ENCODE measurements around the gene PARP9. TPM values are rescaled to one million over a fixed set of nuclear protein-coding genes. Genes with fewer than 3 reads are reported as not detected.
"Not testable (repeated sequence)": the region's sequence is repeated elsewhere in the genome, so short reads cannot be mapped to it uniquely, and the experiment has no call there.

Gene PARP9
- total RNA-seq, 3 donors from 2014 or later (not counting 1 experiment from before 2014, with no cell fraction given) = 23.8 to 41.1 (median 38.5) TPM

DNA sequence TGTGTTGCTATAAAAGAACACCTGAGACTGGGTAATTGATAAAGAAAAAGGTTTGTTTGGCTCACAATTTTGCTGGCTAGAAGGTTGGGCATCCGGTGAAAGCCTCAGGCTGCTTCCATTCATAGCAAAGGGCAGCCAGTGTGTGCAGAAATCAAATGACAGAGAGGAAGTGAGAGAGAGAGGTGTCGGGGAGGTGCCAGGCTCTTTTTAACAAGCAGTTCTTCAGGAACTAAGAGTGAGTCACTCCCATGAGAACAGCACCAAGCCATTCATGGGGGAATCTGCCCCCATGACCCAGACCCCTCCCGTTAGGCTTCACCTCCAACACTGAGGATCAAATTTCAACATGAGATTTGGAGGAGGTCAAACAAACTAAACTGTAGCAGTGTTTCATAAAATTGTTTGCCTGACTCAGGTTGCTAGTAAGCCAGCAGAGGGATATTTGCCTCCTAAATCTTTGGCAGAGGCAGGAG, 8.9 kb upstream of the PARP9 start:
- peak; percentile 41 to 54 for DNase-seq
- peaks cover 13% of the 10 kb centered on the region for H3K36me3 Mint-ChIP-seq
- 9% methylated on average over 3 of the region's 3 CpGs for WGBS (ENCODE audit: insufficient coverage)
- peak; percentile 87 to 91 (median 91) for ATAC-seq
- H3K36me3 ChIP-seq (ENCODE audit: control insufficient read depth, insufficient read depth, low read length) = peaks cover 40% of the 10 kb centered on the region
- H3K27ac ChIP-seq (ENCODE audit: low read length) = peak overlapping the region; percentile 62
- H3K4me1 Mint-ChIP-seq = peaks cover 54% of the 10 kb centered on the region in 2 donors
- intact Hi-C loops (cut with micrococcal nuclease) = loop anchor here (2.0 kb wide), 1 partner anchor 38 kb away; no protein-coding TSS in a partner anchor
- peak overlapping the region; percentile 62 for H3K4me3 Mint-ChIP-seq
- H3K9me3 ChIP-seq (ENCODE audit: control insufficient read depth, insufficient read depth, low read length) = no peaks in the 10 kb centered on the region
- TF ChIP-seq, protein P1, sequence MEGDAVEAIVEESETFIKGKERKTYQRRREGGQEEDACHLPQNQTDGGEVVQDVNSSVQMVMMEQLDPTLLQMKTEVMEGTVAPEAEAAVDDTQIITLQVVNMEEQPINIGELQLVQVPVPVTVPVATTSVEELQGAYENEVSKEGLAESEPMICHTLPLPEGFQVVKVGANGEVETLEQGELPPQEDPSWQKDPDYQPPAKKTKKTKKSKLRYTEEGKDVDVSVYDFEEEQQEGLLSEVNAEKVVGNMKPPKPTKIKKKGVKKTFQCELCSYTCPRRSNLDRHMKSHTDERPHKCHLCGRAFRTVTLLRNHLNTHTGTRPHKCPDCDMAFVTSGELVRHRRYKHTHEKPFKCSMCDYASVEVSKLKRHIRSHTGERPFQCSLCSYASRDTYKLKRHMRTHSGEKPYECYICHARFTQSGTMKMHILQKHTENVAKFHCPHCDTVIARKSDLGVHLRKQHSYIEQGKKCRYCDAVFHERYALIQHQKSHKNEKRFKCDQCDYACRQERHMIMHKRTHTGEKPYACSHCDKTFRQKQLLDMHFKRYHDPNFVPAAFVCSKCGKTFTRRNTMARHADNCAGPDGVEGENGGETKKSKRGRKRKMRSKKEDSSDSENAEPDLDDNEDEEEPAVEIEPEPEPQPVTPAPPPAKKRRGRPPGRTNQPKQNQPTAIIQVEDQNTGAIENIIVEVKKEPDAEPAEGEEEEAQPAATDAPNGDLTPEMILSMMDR (IDR thresholded peaks at IDR 0.05) = no peak
- H3K27me3 Mint-ChIP-seq (ENCODE audit: low read depth in 2 of 2) = no peaks in the 10 kb centered on the region
- no peak overlapping the region for H3K4me3 ChIP-seq (ENCODE audit: low read length)
- no peaks in the 10 kb centered on the region for H3K27me3 ChIP-seq (ENCODE audit: control insufficient read depth, insufficient read depth, low read length)
- peaks cover 28% of the 10 kb centered on the region for H3K4me1 ChIP-seq (ENCODE audit: control insufficient read depth, insufficient read depth, low read length)
- peak overlapping the region; percentile 91 to 95 for H3K27ac Mint-ChIP-seq
- H3K9me3 Mint-ChIP-seq = no peaks in the 10 kb centered on the region

DNA sequence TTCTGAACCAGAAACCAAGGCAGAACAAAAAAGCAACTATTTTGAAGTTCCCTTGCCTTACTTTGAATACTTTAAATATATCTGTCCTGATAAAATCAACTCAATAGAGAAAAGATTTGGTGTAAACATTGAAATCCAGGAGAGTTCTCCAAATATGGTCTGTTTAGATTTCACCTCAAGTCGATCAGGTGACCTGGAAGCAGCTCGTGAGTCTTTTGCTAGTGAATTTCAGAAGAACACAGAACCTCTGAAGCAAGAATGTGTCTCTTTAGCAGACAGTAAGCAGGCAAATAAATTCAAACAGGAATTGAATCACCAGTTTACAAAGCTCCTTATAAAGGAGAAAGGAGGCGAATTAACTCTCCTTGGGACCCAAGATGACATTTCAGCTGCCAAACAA, 4.7 kb upstream of the PARP9 start:
- no peak for ATAC-seq
- Histone ChIP-seq H3K9me3 (ENCODE audit: control insufficient read depth, insufficient read depth, low read length) (no peaks in the 10 kb centered on the region), H3K27me3 (ENCODE audit: control insufficient read depth, insufficient read depth, low read length) (no peaks in the 10 kb centered on the region), H3K4me3 (ENCODE audit: low read length) (no peak overlapping the region), H3K36me3 (ENCODE audit: control insufficient read depth, insufficient read depth, low read length) (peaks cover 55% of the 10 kb centered on the region), H3K4me1 (ENCODE audit: control insufficient read depth, insufficient read depth, low read length) (peaks cover 32% of the 10 kb centered on the region), H3K27ac (ENCODE audit: low read length) (no peak overlapping the region)
- WGBS (ENCODE audit: insufficient coverage) = 82% methylated on average over 3 of the region's 3 CpGs
- DNase-seq = no peak
- TF ChIP-seq, protein P1 (IDR thresholded peaks at IDR 0.05) = no peak
- Mint-ChIP-seq H3K9me3 (no peaks in the 10 kb centered on the region), H3K27me3 (ENCODE audit: low read depth in 2 of 2) (no peaks in the 10 kb centered on the region), H3K36me3 (peaks cover 23% of the 10 kb centered on the region), H3K27ac (peak overlapping the region; percentile 46 to 80), H3K4me1 (peaks cover 60 to 65% of the 10 kb centered on the region in 2 donors), H3K4me3 (no peak overlapping the region)
- intact Hi-C loops (cut with micrococcal nuclease) = no loop called here

DNA sequence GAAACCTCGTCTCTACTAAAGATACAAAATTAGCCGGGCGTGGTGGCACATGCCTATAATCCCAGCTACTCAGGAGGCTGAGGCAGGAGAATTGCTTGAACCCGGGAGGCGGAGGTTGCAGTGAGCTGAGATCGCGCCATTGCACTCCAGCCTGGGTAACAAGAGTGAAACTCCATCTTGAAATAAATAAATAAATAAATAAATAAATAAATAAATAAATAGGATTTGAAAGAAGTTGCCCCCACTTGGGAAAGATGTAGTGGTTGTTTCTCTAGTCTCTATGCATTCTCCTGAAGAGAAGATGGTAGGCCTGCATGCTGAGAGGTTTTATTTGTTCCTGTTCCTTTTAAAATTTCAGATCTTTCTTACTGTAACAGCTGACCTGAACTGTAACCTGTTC, 4.0 kb upstream of the PARP9 start:
- peak overlapping the region; percentile 46 to 80 for H3K27ac Mint-ChIP-seq
- Histone ChIP-seq H3K36me3 (ENCODE audit: control insufficient read depth, insufficient read depth, low read length) (peaks cover 55% of the 10 kb centered on the region), H3K4me1 (ENCODE audit: control insufficient read depth, insufficient read depth, low read length) (peaks cover 32% of the 10 kb centered on the region)
- H3K27me3 ChIP-seq (ENCODE audit: control insufficient read depth, insufficient read depth, low read length); intact Hi-C loops (cut with micrococcal nuclease); H3K9me3 ChIP-seq (ENCODE audit: control insufficient read depth, insufficient read depth, low read length); H3K9me3 Mint-ChIP-seq; H3K4me3 ChIP-seq (ENCODE audit: low read length); H3K27me3 Mint-ChIP-seq (ENCODE audit: low read depth in 2 of 2); ATAC-seq; DNase-seq; H3K27ac ChIP-seq (ENCODE audit: low read length); H3K4me3 Mint-ChIP-seq: not testable (repeated sequence)
- H3K4me1 Mint-ChIP-seq = peaks cover 60 to 65% of the 10 kb centered on the region in 2 donors
- no CpG with 5 or more reads among the region's 7 CpGs for WGBS (ENCODE audit: insufficient coverage)
- peaks cover 23% of the 10 kb centered on the region for H3K36me3 Mint-ChIP-seq

DNA sequence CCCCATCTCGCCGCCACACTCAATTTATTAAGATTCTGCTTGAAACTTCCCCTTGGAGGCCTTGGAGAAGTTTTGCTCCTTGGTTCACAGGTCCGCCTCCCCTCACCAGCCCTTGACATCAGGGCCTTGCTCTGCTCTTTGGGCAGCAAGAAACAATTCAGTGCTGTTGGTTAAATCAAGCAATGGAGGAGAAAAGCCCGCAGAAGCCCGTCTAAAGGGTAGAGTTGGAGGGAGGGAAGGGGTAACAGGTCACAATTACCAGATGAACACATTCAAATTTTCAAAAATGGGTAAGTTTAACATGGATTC, 429 bp downstream of the PARP9 start:
- H3K4me3 ChIP-seq (ENCODE audit: low read length) = peak overlapping the region; percentile 77
- peaks cover 71 to 72% of the 10 kb centered on the region in 2 donors for H3K4me1 Mint-ChIP-seq
- peaks cover 34% of the 10 kb centered on the region for H3K4me1 ChIP-seq (ENCODE audit: control insufficient read depth, insufficient read depth, low read length)
- intact Hi-C loops (cut with micrococcal nuclease) = loop anchor here (1.0 to 5.0 kb wide), 5 partner anchors 17 to 639 kb away; partner anchors contain the start of genes HSPBAP1 and SEC22A
- TF ChIP-seq, protein P1 (IDR thresholded peaks at IDR 0.05) = no peak
- peaks cover 36% of the 10 kb centered on the region for H3K36me3 ChIP-seq (ENCODE audit: control insufficient read depth, insufficient read depth, low read length)
- DNase-seq = peak in 1 of 2 donors; percentile 34
- H3K27ac ChIP-seq (ENCODE audit: low read length) = peak overlapping the region; percentile 89
- no peaks in the 10 kb centered on the region for H3K9me3 Mint-ChIP-seq
- H3K27me3 Mint-ChIP-seq (ENCODE audit: low read depth in 2 of 2) = no peaks in the 10 kb centered on the region
- H3K4me3 Mint-ChIP-seq = peak overlapping the region; percentile 93
- WGBS (ENCODE audit: insufficient coverage) = 16% methylated on average over 5 of the region's 5 CpGs
- no peaks in the 10 kb centered on the region for H3K27me3 ChIP-seq (ENCODE audit: control insufficient read depth, insufficient read depth, low read length)
- peak overlapping the region; percentile 86 to 97 for H3K27ac Mint-ChIP-seq
- H3K9me3 ChIP-seq (ENCODE audit: control insufficient read depth, insufficient read depth, low read length) = no peaks in the 10 kb centered on the region
- ATAC-seq = peak in 1 of 3 donors; percentile 5
- peaks cover 22% of the 10 kb centered on the region for H3K36me3 Mint-ChIP-seq
